SU-DHL-6 (cell line): Measurements from ENCODE around the gene XRCC1.
"Not testable (repeated sequence)": the region's sequence is repeated elsewhere in the genome, so short reads cannot be mapped to it uniquely, and the experiment has no call there.

ENCODE experiments used
- H2AFZ ChIP-seq: fragments of 200-600 bp; sonication (generic); 2 replicates; pipeline ENCODE4 v1.6.1; 2014; ENCODE audit warnings: low read depth, mild to moderate bottlenecking, moderate library complexity, mixed read lengths, antibody characterized with exemption, low read length; ENCODE audit not compliant: severe bottlenecking
- H3F3A ChIP-seq: fragments of 200-600 bp; shearing (Covaris generic); 2 replicates; pipeline ENCODE4 v1.6.0; 2016; ENCODE audit warnings: antibody characterized with exemption, mild to moderate bottlenecking; ENCODE audit not compliant: insufficient read depth
- H3K27ac ChIP-seq: fragments of 200-600 bp; sonication (generic); 2 replicates; pipeline ENCODE4 v1.5.1; 2016; ENCODE audit warnings: low read depth, mild to moderate bottlenecking, low read length, moderate library complexity, mixed read lengths
- H3K27me3 ChIP-seq: fragments of 200-600 bp; sonication (generic), shearing (Covaris generic); 2 replicates; pipeline ENCODE4 v1.6.0; 2014; ENCODE audit warnings: mild to moderate bottlenecking, low read length
- H3K36me3 ChIP-seq: fragments of 200-600 bp; sonication (generic); 2 replicates; pipeline ENCODE4 v1.6.1; 2014; ENCODE audit warnings: mild to moderate bottlenecking, low read length, mixed read lengths
- H3K4me2 ChIP-seq: fragments of 300-600, 200-600 bp; shearing (Covaris generic), sonication (generic); 2 replicates; pipeline ENCODE4 v1.6.0; 2014; ENCODE audit warnings: low read length, low read depth, mild to moderate bottlenecking; ENCODE audit not compliant: poor library complexity, severe bottlenecking
- H3K4me3 ChIP-seq: fragments of 200-600 bp; sonication (generic); 2 replicates; pipeline ENCODE4 v1.5.1; 2014; ENCODE audit warnings: antibody characterized with exemption, low read length, mild to moderate bottlenecking, mixed read lengths; ENCODE audit not compliant: insufficient read depth, poor library complexity, severe bottlenecking
- H3K79me2 ChIP-seq: fragments of 200-600 bp; sonication (generic); 2 replicates; pipeline ENCODE4 v1.6.1; 2014; ENCODE audit warnings: mild to moderate bottlenecking, low read length, moderate library complexity; ENCODE audit not compliant: insufficient read depth
- H3K9ac ChIP-seq: fragments of 200-600 bp; sonication (generic); 2 replicates; pipeline ENCODE4 v1.7.0; 2014; ENCODE audit warnings: mild to moderate bottlenecking, low read length
- H3K9me2 ChIP-seq: fragments of 200-600 bp; sonication (generic); replicated peaks from 2 replicates; pipeline ENCODE4 v1.6.1; 2014; ENCODE audit warnings: low read length; ENCODE audit not compliant: insufficient read depth
- H3K9me3 ChIP-seq: fragments of 200-600 bp; sonication (generic); 2 replicates; pipeline ENCODE4 v1.6.1; 2014; ENCODE audit warnings: low read length, mixed read lengths; ENCODE audit not compliant: insufficient read depth
- H4K20me1 ChIP-seq: fragments of 200-600 bp; sonication (generic); 2 replicates; pipeline ENCODE4 v1.6.1; 2014; ENCODE audit warnings: low read depth, mild to moderate bottlenecking, antibody characterized with exemption, low read length, moderate library complexity, mixed read lengths
- EZH2phosphoT487 ChIP-seq: fragments of 200-600 bp; sonication (generic), shearing (Covaris generic); conservative IDR thresholded peaks from 2 replicates; pipeline ENCODE4 v1.6.1; 2018; ENCODE audit warnings: mild to moderate bottlenecking, antibody characterized with exemption, low read length, moderate library complexity, mixed read lengths
- TF ChIP-seq, protein P1 (sequence below): fragments of 200-600 bp; sonication (generic); IDR thresholded peaks from one replicate; pipeline ENCODE4 v1.5.1; 2017; ENCODE audit warnings: antibody characterized with exemption, mild to moderate bottlenecking, low read length, moderate library complexity; ENCODE audit not compliant: insufficient read depth, poor library complexity, severe bottlenecking

The XRCC1 gene

DNA sequence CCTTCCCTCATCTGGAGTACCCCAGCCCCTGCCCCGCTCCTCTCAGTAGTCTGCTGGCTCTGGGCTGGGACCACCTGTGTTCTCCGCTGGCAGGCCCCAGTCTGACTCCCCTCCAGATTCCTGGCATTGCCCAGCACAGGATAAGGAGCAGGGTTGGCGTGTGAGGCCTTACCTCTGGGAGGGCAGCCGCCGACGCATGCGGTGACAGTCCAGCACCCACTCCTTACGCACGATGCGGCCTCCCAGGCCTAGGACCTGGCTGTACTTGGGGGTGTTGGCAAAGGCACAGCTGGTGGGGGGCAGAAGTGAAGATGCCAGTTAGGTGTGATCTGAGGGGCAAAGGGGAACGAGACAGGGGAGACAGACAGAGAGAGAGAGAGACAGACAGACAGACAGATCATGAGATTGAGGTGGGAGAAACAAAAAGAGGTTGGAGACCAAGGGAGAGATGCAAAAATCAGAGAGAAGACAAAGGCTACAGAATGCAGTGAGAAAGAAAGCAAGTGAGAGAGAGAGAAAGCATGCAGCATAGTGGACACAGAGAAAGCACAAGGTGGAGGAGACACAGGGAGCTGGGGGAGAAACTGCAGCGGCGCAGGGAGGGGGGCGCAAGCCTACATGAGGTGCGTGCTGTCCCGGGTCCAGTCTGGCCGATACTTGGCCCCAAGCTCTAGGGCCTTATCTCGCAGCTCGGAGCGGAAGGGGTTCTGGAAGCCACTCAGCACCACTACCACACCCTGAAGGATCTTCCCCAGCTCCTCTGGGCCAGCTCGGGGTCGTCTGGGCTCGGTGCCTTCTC, 23.7 kb downstream of the XRCC1 start:
- Histone ChIP-seq H3K4me2 (no peak overlapping the region), H3K79me2 (no peaks in the 10 kb centered on the region), H2AFZ (no peak overlapping the region), H3K27me3 (no peaks in the 10 kb centered on the region), H3K36me3 (no peaks in the 10 kb centered on the region), H3K27ac (no peak overlapping the region), H3K9me3 (no peaks in the 10 kb centered on the region), H3K9me2 (no peaks in the 10 kb centered on the region), H3K9ac (no peak overlapping the region), H4K20me1 (no peaks in the 10 kb centered on the region), H3K4me3 (no peak overlapping the region), H3F3A (no peaks in the 10 kb centered on the region)
- TF ChIP-seq, protein P1, sequence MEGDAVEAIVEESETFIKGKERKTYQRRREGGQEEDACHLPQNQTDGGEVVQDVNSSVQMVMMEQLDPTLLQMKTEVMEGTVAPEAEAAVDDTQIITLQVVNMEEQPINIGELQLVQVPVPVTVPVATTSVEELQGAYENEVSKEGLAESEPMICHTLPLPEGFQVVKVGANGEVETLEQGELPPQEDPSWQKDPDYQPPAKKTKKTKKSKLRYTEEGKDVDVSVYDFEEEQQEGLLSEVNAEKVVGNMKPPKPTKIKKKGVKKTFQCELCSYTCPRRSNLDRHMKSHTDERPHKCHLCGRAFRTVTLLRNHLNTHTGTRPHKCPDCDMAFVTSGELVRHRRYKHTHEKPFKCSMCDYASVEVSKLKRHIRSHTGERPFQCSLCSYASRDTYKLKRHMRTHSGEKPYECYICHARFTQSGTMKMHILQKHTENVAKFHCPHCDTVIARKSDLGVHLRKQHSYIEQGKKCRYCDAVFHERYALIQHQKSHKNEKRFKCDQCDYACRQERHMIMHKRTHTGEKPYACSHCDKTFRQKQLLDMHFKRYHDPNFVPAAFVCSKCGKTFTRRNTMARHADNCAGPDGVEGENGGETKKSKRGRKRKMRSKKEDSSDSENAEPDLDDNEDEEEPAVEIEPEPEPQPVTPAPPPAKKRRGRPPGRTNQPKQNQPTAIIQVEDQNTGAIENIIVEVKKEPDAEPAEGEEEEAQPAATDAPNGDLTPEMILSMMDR, result no peak
- TF ChIP-seq EZH2phosphoT487, result no peak

DNA sequence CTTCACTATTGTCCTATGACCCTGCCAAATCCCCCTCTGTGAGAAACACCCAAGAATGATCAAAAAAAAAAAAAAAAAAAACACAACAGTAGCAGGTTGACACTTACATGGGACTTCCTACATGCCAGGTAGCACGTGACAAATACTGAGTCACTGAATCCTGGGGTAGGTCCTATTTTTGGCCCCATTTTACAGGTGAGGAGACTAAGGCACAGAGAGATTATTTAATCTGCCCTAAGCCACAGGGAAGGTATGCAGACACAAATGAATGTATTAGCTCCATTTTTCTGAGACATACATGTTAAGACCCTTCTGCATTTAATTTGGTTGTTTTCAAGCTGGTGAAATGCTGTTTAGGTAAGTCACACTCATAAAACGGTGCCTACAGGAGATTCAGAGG, 26.6 kb downstream of the XRCC1 start:
- no peaks in the 10 kb centered on the region for H3K36me3 ChIP-seq
- no peaks in the 10 kb centered on the region for H3K9me2 ChIP-seq
- no peaks in the 10 kb centered on the region for H3F3A ChIP-seq
- no peak overlapping the region for H3K9ac ChIP-seq
- H2AFZ ChIP-seq, result no peak overlapping the region
- no peaks in the 10 kb centered on the region for H3K27me3 ChIP-seq
- no peaks in the 10 kb centered on the region for H3K79me2 ChIP-seq
- H3K4me3 ChIP-seq, result no peak overlapping the region
- H3K4me2 ChIP-seq, result no peak overlapping the region
- TF ChIP-seq EZH2phosphoT487, result no peak
- TF ChIP-seq, protein P1, result no peak
- no peak overlapping the region for H3K27ac ChIP-seq
- no peaks in the 10 kb centered on the region for H3K9me3 ChIP-seq
- no peaks in the 10 kb centered on the region for H4K20me1 ChIP-seq

DNA sequence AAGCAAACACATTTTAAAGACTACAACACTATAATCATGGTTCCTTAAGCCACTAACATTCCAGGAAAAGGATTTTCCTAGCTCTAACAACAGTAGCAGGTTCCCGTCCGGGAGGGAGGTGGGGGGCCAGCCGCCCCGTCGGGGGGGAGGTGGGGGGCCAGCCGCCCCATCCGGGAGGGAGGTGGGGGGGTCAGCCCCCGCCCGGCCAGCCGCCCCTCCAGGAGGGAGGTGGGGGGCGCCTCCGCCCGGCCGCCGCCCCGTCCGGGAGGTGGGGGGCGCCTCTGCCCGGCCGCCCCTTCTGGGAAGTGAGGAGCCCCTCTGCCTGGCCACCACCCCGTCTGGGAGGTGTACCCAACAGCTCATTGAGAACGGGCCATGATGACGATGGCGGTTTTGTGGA, 27.4 kb downstream of the XRCC1 start:
- H4K20me1 ChIP-seq, H3K36me3 ChIP-seq, H3F3A ChIP-seq, H3K4me2 ChIP-seq, H3K4me3 ChIP-seq, H2AFZ ChIP-seq, H3K9ac ChIP-seq, H3K79me2 ChIP-seq, H3K9me2 ChIP-seq, H3K9me3 ChIP-seq, H3K27me3 ChIP-seq, H3K27ac ChIP-seq: not testable (repeated sequence)

DNA sequence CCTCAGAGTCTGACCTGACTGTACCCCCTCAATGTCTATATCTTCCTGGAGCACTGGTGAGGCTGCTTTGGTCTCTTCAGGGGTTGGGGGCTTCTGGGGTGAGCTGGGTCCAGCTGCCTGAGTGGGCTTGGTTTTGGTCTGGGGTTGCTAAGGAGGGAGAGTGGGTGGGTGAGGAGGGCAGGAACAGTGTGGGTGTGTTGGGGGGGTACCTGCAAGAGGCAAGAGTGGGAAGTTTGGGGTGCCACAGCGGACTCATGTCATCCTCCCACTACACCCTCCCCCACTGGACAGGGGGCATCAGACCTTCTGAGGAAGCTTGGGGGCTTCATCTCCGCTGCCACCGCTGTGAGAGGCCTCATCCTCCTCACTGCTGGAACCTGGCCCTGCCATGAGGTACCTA, 28.7 kb downstream of the XRCC1 start:
- TF ChIP-seq, protein P1, result no peak
- no peak for TF ChIP-seq EZH2phosphoT487
- H3K4me2 ChIP-seq, result no peak overlapping the region
- H3K4me3 ChIP-seq, result no peak overlapping the region
- H3K27ac ChIP-seq, result no peak overlapping the region
- H3K9me3 ChIP-seq, result no peaks in the 10 kb centered on the region
- H3F3A ChIP-seq, result no peaks in the 10 kb centered on the region
- H4K20me1 ChIP-seq, result no peaks in the 10 kb centered on the region
- H3K79me2 ChIP-seq, result no peaks in the 10 kb centered on the region
- no peaks in the 10 kb centered on the region for H3K27me3 ChIP-seq
- no peak overlapping the region for H3K9ac ChIP-seq
- no peak overlapping the region for H2AFZ ChIP-seq
- H3K9me2 ChIP-seq, result no peaks in the 10 kb centered on the region
- no peaks in the 10 kb centered on the region for H3K36me3 ChIP-seq
